Gastrocnemius medialis (tissue), 4 donors: ENCODE data around the gene SWAP70.

Experiments used
- POLR2A ChIP-seq, 2 donors: fragments of 450-650 bp; IDR thresholded peaks; one replicate each; pipeline ENCODE4 v1.6.1; 2017; ENCODE audit warnings: antibody characterized with exemption in 2 of 2, mild to moderate bottlenecking in 2 of 2, moderate library complexity in 2 of 2
- TF ChIP-seq, protein P1 (sequence below), 5 experiments: fragments of 450-650 bp in 3 of 5; fragments of 200-600 bp in 2 of 5; sonication (generic) in 2 of 5; IDR thresholded peaks in 4 of 5; conservative IDR thresholded peaks in 1 of 5; 1 replicate in 4 of 5; 2 replicates in 1 of 5; pipeline ENCODE4 v1.5.1; 2016 to 2019; ENCODE audit warnings: antibody characterized with exemption in 5 of 5, mild to moderate bottlenecking in 3 of 5, moderate library complexity in 3 of 5

DNA sequence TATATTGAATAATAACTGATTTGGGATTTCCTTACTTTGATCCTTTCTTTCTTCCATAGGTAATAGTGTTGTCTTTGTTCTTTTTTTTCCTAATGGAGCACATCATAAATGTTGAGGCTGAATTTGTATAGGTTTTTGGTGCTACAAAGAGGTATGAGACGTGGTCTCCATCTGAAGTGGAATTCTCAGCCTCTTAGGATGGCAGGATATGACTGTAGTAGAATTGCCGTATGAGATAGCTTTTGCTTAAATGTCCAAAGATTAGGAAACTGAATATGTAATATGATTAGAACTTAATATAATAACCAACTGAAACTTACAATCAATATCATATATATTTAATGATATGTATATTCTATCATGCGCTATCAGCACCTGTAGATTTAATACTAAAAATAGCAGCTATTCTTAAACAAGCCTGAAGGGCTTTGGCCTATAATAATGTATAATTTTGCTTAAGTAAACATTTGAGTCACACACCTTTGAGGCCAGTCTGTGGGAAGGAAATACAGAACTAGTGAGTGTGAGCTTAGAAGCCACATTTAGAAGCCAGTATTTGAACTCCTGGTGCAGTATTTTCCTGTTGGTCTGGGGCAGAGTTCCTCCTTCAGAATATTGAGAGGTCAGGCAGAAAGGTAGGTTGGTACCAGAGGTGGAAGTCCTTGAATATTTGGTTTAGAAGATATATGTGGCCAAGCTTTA is 62.6 kb downstream of the SWAP70 start:
- TF ChIP-seq, protein P1, sequence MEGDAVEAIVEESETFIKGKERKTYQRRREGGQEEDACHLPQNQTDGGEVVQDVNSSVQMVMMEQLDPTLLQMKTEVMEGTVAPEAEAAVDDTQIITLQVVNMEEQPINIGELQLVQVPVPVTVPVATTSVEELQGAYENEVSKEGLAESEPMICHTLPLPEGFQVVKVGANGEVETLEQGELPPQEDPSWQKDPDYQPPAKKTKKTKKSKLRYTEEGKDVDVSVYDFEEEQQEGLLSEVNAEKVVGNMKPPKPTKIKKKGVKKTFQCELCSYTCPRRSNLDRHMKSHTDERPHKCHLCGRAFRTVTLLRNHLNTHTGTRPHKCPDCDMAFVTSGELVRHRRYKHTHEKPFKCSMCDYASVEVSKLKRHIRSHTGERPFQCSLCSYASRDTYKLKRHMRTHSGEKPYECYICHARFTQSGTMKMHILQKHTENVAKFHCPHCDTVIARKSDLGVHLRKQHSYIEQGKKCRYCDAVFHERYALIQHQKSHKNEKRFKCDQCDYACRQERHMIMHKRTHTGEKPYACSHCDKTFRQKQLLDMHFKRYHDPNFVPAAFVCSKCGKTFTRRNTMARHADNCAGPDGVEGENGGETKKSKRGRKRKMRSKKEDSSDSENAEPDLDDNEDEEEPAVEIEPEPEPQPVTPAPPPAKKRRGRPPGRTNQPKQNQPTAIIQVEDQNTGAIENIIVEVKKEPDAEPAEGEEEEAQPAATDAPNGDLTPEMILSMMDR (IDR thresholded peaks at IDR 0.05 in 4 of 5, conservative IDR thresholded peaks at IDR 0.05 in 1 of 5) = no peak
- no peak for TF ChIP-seq POLR2A (IDR thresholded peaks at IDR 0.05)
